ENCODE measurements around the gene TRIM47. TPM values are rescaled to one million over a fixed set of nuclear protein-coding genes. Genes with fewer than 3 reads are reported as not detected.
A peak's percentile ranks its signal among the peaks of the same experiment; 100 is the strongest.

Gene TRIM47
- total RNA-seq, 2 donors from 2014 or later, result 1.6 to 2.7 TPM

DNA sequence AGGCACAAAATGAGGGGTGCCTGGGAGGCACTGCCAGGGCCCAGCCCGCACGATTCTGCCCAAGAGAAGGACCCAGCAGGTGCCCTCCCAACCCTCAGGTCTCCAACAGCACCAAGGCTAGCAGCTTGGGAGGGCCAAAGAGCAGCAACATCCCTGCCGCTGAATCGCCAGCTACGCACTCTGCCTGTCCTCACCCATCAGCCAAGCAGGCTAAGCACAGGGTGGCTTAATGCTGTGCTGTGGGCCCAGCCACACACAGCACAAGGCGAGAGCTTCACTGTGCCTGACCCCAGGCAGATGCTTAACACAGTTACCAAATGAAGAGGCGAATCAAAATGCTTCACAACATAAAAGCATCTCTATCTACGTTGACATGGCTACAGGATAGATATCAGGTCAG, 36.9 kb upstream of the TRIM47 start:
- no peak overlapping the region for H3K4me3 Mint-ChIP-seq
- no peaks in the 10 kb centered on the region for H3K4me1 Mint-ChIP-seq
- no peaks in the 10 kb centered on the region for H3K9me3 Mint-ChIP-seq
- Histone ChIP-seq H3K27me3 (ENCODE audit: control insufficient read depth, insufficient read depth, low read length, poor library complexity, severe bottlenecking) (no peaks in the 10 kb centered on the region), H3K36me3 (ENCODE audit: control insufficient read depth, insufficient read depth, low read length) (peaks cover 10% of the 10 kb centered on the region), H3K27ac (ENCODE audit: low read depth, low read length) (no peak overlapping the region), H3K4me3 (ENCODE audit: low read length) (no peak overlapping the region), H3K9me3 (ENCODE audit: control insufficient read depth, low read length) (no peaks in the 10 kb centered on the region), H3K9ac (ENCODE audit: extremely low read depth, low read length, poor library complexity, severe bottlenecking) (no peak overlapping the region), H3K4me1 (ENCODE audit: control insufficient read depth, insufficient read depth, low read length) (peaks cover 7% of the 10 kb centered on the region)
- no peaks in the 10 kb centered on the region for H3K27me3 Mint-ChIP-seq (ENCODE audit: insufficient read depth)
- no peak for DNase-seq
- peaks cover 25% of the 10 kb centered on the region for H3K36me3 Mint-ChIP-seq (ENCODE audit: low read depth)
- 82 to 88% methylated on average over 8 of the region's 8 CpGs for WGBS, 2 experiments (ENCODE audit: insufficient coverage in 1 of 2, insufficient read length in 1 of 2)
- no peak overlapping the region for H3K27ac Mint-ChIP-seq
- TF ChIP-seq, protein P1, sequence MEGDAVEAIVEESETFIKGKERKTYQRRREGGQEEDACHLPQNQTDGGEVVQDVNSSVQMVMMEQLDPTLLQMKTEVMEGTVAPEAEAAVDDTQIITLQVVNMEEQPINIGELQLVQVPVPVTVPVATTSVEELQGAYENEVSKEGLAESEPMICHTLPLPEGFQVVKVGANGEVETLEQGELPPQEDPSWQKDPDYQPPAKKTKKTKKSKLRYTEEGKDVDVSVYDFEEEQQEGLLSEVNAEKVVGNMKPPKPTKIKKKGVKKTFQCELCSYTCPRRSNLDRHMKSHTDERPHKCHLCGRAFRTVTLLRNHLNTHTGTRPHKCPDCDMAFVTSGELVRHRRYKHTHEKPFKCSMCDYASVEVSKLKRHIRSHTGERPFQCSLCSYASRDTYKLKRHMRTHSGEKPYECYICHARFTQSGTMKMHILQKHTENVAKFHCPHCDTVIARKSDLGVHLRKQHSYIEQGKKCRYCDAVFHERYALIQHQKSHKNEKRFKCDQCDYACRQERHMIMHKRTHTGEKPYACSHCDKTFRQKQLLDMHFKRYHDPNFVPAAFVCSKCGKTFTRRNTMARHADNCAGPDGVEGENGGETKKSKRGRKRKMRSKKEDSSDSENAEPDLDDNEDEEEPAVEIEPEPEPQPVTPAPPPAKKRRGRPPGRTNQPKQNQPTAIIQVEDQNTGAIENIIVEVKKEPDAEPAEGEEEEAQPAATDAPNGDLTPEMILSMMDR (conservative IDR thresholded peaks at IDR 0.05), result no peak

DNA sequence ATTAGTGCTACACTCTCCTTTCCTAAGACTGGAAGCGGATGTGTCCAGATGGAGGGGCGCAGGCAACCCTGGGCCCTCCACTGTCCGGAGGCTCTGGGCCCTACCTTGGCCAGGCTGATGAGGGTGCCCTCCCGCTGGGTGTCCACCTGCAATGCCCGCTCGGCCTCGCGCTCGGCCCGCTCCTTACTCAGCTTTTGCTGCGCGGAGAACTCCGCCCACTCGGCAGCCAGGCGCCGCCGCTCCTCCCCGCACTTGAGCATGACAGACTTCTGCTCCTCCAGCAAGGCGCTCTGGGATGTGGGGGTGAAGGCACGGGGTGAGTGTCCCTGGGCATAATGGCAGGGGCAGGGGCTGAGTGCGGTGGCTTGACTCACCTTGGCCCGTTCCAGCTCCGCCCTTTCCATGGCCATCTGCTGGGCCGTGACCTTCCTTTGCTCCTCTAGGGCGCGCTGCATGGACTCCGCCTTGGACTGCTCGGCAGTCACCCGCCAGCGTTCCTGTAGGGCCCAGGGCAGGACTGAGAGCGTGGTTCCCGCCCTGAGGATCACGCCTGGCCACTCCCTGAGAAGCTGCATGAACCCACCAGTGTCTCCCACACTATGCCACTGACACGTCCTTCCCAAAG, 36.4 kb upstream of the TRIM47 start:
- Mint-ChIP-seq H3K4me3 (no peak overlapping the region), H3K27me3 (ENCODE audit: insufficient read depth) (no peaks in the 10 kb centered on the region), H3K36me3 (ENCODE audit: low read depth) (peaks cover 24% of the 10 kb centered on the region), H3K4me1 (no peaks in the 10 kb centered on the region), H3K27ac (no peak overlapping the region), H3K9me3 (no peaks in the 10 kb centered on the region)
- peak; percentile 84 for DNase-seq
- TF ChIP-seq, protein P1 (conservative IDR thresholded peaks at IDR 0.05), result peak; percentile 29
- H3K9ac ChIP-seq (ENCODE audit: extremely low read depth, low read length, poor library complexity, severe bottlenecking), result no peak overlapping the region
- no peaks in the 10 kb centered on the region for H3K9me3 ChIP-seq (ENCODE audit: control insufficient read depth, low read length)
- no peak overlapping the region for H3K27ac ChIP-seq (ENCODE audit: low read depth, low read length)
- H3K36me3 ChIP-seq (ENCODE audit: control insufficient read depth, insufficient read depth, low read length), result peaks cover 10% of the 10 kb centered on the region
- peaks cover 7% of the 10 kb centered on the region for H3K4me1 ChIP-seq (ENCODE audit: control insufficient read depth, insufficient read depth, low read length)
- H3K27me3 ChIP-seq (ENCODE audit: control insufficient read depth, insufficient read depth, low read length, poor library complexity, severe bottlenecking), result no peaks in the 10 kb centered on the region
- H3K4me3 ChIP-seq (ENCODE audit: low read length), result no peak overlapping the region
- WGBS, 2 experiments (ENCODE audit: insufficient coverage in 1 of 2, insufficient read length in 1 of 2), result 92 to 93% methylated on average over 15 to 34 of the region's 34 CpGs

DNA sequence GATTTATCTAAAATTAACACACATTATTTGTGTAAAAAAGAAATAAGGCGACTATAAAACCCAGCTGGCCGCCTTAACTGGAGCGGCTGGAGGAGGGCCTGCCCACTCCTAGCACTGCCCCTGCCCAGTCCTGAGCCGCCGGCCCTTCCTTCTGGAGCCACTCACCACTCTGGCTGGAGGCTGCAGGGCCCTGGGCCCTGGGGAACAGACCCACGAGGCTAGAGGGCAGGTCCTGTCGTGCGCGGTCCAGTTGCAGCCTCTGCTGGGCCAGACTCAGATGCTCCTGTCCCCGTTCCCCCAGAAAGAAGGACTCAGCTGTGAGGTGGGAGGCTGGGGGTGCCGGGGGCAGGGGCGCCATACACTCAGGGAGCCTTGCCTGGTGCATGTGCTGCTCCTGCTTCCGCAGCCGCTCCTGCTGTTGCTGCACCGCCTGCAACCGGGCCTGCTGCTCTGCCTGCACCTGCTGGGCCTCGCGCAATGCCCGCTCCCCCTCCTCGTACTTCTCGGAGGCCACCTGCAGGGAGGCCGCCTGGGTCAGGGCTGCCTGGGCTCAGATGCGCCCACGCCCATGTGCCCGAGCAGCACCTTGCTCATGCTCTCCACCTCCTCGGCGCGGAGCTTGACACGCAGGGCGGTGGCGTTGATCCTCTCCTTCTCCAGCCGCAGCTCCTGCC, 35.3 kb upstream of the TRIM47 start:
- no peaks in the 10 kb centered on the region for H3K4me1 Mint-ChIP-seq
- no peaks in the 10 kb centered on the region for H3K27me3 Mint-ChIP-seq (ENCODE audit: insufficient read depth)
- 91 to 99% methylated on average over 21 to 32 of the region's 32 CpGs for WGBS, 2 experiments (ENCODE audit: insufficient coverage in 1 of 2, insufficient read length in 1 of 2)
- H3K36me3 ChIP-seq (ENCODE audit: control insufficient read depth, insufficient read depth, low read length), result peaks cover 10% of the 10 kb centered on the region
- DNase-seq, result peak; percentile 48
- no peak overlapping the region for H3K27ac Mint-ChIP-seq
- no peaks in the 10 kb centered on the region for H3K9me3 Mint-ChIP-seq
- no peak overlapping the region for H3K27ac ChIP-seq (ENCODE audit: low read depth, low read length)
- peaks cover 7% of the 10 kb centered on the region for H3K4me1 ChIP-seq (ENCODE audit: control insufficient read depth, insufficient read depth, low read length)
- no peak overlapping the region for H3K4me3 Mint-ChIP-seq
- TF ChIP-seq, protein P1 (conservative IDR thresholded peaks at IDR 0.05), result no peak
- no peaks in the 10 kb centered on the region for H3K9me3 ChIP-seq (ENCODE audit: control insufficient read depth, low read length)
- H3K27me3 ChIP-seq (ENCODE audit: control insufficient read depth, insufficient read depth, low read length, poor library complexity, severe bottlenecking), result no peaks in the 10 kb centered on the region
- no peak overlapping the region for H3K4me3 ChIP-seq (ENCODE audit: low read length)
- peaks cover 18% of the 10 kb centered on the region for H3K36me3 Mint-ChIP-seq (ENCODE audit: low read depth)
- H3K9ac ChIP-seq (ENCODE audit: extremely low read depth, low read length, poor library complexity, severe bottlenecking), result no peak overlapping the region

All from endodermal cell (in vitro differentiated cells).